GM19463 (cell line): ENCODE data around the gene PKMYT1.

ENCODE experiments used
- ATAC-seq: cut with Tn5 transposase; IDR thresholded peaks from one replicate; pipeline ENCODE4 v1.9.1; 2021; ENCODE audit warnings: mild to moderate bottlenecking, moderate library complexity; ENCODE audit not compliant: unreplicated experiment

Gene PKMYT1

DNA sequence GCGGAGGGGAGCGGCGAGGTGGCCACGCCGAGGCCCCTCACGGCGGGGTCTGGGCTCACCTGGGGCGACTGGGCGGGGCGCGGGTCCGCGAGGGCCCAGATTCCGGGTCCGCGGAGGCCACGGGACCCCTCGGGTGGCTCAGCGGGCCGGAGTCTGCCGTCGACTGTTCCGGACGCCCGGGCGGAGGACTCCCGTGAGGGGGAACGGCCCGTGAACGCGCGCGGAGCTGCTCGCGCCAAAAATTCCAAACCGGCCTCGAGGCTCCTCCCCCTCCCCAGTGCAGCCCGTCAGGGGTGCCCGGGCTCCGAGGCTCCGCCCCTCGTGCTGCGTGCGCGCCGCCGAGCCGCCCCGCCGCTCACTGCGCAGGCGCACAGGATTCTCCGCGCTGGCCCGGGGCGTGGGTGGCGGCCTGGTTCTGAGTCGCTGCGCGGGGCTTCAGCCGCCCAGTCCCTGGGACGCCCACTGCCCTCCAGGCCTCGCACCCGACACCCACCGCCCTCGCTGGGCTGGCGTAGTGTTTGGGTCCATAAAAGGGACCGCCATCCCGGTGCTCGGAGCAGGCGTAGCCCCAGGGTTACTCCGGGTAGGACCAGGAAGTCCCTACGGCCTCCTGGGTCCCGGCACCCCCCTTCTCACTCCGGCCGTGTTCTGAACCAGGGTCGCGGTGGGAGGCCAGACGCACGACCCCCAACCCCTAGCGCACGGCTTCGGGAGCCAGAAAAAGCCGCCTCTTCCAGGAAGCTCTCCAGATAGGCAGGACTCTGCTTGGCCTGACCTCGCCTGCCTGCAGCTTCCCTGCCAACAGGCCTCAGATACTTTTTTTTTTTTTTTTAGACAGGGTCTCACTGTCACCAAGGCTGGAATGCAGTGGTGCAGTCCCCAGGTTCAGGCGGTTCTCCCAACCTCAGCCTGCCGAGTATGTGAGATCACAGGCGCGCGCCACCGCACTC is at the start of gene PKMYT1:
Gene PKMYT1 (minus strand): TSS at position 220 of the 950 bp plus-strand sequence. CDS start 789 bp downstream, outside the sequence.
- ATAC-seq = peak; percentile 72

DNA sequence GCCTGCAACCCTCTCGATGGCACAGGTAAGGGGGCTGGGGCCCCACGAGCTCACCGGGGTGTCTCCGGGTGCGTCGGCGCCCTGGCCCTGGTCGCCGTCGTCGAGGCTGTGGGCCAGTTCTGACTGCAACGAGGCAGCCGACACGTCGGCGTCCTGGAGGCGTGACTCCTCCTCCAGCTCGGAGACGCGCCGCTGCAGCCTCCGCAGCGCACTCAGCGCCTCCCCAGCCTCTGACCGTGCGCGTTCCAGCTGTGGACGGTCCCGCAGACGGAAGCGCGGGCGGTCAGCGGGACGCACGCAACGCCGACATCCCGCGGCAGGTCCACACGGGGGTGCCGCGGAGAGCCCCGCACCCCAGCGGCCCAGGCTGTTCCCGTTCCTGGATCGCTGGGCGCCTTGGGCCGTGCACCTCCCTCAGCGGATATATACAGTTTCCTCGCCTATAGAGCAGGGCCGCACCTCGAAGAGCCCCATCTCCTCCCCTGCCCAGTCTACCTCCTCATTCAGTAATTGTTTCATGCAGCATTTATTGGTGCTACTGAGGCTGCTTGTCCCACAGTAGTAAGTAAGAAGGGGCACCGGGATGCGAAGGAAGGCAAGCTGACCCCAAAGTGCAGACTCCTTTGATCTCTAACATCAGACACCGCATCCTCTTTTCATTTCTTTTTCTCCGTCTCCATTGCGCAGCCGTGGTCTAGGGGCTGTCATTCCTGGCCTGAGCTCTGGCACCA is 49.4 kb upstream of the PKMYT1 start:
- no peak for ATAC-seq

DNA sequence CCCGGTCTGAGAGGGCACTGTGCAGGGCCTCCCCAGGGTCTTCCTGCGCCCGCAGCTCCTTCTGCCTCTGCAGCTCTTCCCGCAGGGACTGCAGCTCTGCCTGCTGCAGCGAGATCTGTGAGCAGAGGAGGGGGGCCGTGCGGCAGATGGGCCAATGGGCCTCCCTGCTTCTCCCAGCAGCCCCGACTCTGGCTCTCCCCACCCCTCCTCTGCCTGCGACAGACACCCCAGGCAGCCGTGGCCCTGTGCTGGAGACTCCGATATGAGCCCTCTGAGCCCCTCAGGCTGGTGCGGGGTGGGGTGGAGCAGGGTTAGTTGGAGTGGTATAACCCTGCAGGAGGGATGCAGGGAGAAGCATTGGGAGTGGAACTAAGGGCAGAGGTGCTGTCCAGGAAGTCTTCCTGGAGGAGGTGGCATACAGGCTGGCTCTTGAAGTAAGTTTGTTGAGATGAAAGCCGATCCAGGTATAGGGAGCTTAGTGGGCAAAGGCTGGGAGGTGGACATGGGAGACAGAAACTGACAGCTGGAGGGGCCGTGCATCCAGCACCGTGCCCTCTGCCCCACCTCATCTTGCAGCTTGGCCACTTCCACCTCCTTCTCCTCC is 48.6 kb upstream of the PKMYT1 start:
- ATAC-seq = no peak

DNA sequence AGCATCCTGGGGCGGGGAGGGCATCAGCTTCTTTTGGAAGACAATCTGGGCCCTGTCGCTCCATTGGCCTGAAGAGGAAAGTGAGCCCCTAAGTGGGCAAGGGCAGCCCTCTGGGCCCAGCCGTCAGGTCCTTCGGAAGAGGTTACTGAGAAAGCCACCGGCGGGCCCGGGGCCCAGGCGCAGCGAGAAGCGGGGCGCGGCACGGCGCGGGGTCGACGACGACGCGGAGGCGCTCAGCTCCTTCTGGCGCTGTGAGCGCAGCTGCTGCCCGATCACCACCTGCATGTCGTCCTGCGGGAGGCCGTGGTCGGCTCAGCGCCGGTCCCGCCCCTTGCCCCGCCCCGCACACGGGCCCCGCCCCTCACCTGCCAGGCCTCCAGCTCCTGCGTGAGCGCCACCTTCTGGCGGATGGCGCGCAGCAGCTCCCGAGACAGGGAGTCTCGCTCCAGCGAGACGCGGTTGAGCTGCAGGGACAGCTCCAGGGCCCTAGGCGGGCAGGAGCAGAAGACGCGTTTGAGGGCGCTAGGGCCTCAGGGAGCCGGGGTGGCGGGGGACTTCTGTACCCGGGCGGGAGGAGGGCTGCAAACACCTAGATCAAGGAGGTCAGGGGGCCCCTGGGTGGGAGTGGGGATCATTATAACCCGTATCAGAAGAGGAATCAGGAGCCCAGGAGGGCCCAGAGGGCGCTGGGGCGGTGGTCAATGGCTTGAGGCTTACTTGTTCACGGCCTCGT is 47.9 kb upstream of the PKMYT1 start:
- ATAC-seq = no peak

DNA sequence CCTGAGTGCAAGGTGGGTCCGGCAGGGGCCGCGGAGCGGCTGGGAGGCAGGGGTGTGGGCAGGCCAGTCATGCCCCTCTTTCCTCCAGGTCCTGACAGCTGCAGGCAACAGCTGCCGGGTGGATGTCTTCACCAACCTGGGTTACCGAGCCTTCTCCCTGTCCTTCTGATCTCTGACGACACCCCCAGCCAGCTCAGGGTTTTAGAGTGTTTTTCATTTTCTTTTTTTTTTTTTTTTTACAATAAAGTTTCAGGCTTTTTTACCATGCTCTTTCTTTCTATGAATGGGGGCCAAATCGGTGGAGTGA is 47.2 kb upstream of the PKMYT1 start:
- no peak for ATAC-seq

DNA sequence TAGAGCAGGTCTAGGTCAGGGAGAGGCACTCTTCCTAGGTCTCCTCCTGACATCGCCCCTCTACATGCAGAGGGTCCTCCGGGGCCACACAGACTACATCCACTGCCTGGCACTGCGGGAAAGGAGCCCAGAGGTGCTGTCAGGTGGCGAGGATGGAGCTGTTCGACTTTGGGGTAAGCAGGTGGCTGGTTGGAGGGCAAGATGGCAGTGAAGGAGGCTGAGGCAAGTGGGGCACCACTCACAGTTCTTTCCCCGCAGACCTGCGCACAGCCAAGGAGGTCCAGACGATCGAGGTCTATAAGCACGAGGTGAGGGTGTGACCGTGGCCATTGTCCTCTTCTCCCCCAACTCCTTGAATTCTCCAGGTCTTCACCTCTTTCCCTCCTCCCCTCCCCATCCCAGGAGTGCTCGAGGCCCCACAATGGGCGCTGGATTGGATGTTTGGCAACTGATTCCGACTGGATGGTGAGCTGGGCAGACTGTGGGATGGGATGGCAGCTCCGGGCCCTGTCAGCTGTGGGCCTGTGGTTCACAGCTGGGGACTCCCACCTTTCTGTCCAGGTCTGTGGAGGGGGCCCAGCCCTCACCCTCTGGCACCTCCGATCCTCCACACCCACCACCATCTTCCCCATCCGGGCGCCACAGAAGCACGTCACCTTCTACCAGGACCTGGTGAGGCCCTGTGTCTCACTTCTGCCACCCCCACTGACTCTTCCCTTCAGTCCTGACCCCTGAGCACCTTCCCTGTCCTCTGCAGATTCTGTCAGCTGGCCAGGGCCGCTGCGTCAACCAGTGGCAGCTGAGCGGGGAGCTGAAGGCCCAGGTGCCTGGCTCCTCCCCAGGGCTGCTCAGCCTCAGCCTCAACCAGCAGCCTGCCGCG is 46.6 kb upstream of the PKMYT1 start:
- no peak for ATAC-seq

DNA sequence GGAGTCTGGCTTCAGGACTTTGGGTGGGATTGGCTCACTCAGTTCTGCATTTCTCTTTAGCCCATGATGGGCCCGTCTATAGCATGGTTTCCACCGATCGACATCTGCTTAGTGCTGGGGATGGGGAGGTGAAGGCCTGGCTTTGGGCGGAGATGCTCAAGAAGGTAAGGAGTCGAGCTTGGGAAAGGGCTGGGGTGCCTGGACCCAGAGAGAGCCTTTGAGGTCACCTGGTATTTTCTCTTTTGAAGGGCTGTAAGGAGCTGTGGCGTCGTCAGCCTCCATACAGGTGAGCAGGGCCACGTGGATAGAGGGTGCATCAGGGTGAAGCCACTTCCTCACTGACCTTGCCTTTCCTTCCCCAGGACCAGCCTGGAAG is 45.7 kb upstream of the PKMYT1 start:
- ATAC-seq = no peak

DNA sequence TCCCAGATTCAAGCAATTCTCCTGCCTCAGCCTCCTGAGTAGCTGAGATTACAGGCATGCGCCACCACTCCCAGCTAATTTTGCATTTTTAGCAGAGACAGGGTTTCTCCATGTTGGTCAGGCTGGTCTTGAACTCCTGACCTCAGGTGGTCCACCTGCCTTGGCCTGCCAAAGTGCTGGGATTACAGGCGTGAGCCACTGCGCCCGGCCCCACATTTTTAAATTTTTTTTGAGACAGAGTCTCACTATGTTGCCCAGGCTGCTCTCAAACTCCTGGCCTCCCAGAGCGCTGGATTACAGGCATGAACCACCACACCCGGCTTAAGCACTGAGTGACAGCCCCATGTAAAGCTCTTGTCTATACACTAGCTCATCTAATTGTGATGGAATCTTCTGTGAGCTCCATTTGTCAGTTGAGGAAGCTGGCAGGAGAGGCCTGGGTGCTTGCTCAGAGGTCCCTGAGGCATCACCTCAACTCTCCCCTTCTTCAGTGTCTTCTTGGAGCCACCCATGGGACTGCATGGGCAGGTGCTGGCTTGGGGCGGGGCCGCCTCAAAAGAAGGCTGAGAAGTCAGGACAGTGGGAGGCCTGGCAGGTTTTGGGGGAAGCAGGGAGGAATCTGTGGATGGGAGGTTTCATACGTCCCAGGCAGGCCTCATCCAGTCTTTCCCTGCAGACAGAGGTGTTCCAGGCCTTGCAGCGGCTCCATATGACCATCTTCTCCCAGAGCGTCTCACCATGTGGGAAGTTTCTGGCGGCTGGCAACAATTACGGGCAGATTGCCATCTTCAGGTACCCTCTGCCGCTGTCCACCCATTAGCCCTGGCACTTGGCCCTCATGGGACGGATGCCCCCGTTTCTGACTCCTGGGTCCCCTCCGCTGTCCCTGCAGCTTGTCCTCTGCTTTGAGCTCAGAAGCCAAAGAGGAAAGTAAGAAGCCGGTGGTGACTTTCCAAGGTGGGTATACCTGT is 45.1 kb upstream of the PKMYT1 start:
- no peak for ATAC-seq

DNA sequence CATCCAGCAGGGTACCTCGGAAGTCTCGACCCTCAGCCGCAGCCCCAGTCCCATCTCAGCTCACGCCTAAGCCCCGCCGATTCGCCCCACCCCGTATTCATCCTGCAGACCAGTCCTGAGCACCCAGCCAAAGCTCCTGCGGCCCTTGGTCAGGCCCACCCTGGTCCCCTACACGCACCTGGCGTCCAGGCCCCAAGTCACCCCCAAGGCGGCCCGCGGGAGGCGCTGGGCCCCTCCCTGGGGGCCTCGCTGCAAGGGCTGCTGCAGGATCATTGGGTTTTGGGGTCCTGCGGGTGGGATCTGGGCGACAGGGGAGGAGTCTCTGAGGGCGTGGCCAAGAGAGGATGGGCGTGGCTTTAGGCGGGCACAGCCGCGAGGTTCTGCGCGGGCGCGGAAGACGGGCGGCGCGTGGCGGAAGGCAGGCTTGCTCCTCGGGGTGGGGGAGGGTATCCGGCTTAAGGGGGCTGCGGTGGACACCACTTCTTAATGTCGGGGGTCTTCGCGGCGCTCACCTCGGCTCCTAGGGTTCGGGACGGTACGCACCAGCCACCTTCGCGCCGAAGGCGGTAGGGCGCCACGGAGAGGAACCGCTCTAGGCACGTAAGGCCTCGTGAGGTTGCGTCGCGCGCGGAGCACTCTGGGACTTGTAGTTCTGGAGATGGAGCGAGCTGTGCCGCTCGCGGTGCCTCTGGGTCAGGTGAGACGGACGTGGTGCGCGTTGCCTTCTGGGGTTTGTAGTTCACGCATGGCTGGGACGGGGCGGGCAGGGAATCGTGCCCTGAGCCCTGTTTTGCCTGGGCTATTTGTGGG is 43.6 kb upstream of the PKMYT1 start, which contains the start of the genes HCFC1R1 and THOC6:
Gene HCFC1R1 (minus strand): TSS at position 274 of the 810 bp plus-strand sequence. CDS start 1 bp downstream, at position 273.
Gene THOC6 (plus strand): TSS at position 367 of the 810 bp plus-strand sequence. CDS start 292 bp downstream, at position 659.
- ATAC-seq = peak; percentile 74

DNA sequence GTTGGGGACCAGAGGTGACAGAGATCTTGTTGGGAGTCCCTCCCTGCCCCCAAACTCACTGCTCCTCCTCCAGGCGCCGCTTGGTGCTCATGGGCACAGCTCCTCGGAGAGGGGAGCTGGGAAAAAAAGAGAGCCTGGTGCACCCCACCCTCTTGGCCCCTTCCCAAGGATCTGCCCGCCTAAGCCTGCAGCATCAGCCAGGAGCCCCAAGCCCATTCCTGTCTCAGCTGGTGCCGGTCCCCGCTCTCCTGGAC is 43.1 kb upstream of the PKMYT1 start:
- no peak for ATAC-seq

DNA sequence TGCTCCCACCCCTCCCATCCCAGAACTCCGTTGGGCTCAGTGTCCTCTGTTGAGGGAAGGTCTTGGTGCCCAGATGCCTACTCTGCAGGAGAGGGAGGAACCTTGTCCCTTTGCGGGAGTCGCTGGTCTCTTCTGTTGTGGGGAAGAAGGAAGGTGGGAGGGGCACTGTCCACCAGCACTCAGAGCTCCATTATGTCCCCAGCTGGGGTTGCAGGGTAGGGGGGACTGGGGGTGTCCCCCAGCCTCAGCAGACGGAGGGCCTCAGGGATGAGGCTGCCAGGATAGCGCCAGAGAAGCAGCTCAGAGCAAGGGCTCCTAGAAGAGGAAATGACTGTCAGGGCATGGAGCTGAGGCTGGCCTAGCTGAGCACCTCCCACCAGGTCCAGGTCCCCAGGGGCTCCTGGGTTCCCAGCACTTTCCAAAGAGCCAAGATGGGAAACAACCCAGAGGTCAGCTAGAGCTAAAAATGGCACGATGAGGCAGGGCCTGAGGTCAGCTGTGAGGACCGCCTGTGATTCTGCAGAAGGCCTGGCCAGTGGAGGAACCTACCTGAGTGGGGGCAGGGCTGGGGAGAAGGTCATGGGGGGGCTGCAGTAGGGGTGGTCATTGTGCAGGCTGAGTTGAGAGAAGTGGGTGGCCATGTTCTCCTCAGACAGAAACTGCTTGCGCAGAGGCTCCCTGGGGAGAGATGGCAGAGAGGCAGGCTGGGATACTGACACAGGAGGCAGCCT is 42.6 kb upstream of the PKMYT1 start:
- ATAC-seq = no peak

DNA sequence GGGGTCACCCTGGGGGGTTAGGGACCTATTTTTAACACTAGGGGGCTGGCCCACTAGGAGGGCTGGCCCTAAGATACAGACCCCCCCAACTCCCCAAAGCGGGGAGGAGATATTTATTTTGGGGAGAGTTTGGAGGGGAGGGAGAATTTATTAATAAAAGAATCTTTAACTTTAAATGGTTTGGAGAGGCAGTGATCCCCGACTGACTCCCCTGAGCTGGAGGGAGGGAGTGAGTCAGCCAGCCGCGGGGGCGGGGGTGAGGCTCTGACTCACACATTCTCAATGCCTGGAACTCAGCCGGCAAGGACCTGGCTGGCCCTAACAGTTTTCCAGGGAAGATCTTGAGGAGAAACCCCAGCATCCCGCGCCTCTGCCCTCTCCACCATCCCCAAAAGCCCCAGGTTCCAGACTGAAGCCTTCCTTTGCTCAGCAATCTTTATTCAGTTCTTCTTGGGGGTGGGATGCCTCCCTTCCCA is 42.0 kb upstream of the PKMYT1 start:
- ATAC-seq = no peak

DNA sequence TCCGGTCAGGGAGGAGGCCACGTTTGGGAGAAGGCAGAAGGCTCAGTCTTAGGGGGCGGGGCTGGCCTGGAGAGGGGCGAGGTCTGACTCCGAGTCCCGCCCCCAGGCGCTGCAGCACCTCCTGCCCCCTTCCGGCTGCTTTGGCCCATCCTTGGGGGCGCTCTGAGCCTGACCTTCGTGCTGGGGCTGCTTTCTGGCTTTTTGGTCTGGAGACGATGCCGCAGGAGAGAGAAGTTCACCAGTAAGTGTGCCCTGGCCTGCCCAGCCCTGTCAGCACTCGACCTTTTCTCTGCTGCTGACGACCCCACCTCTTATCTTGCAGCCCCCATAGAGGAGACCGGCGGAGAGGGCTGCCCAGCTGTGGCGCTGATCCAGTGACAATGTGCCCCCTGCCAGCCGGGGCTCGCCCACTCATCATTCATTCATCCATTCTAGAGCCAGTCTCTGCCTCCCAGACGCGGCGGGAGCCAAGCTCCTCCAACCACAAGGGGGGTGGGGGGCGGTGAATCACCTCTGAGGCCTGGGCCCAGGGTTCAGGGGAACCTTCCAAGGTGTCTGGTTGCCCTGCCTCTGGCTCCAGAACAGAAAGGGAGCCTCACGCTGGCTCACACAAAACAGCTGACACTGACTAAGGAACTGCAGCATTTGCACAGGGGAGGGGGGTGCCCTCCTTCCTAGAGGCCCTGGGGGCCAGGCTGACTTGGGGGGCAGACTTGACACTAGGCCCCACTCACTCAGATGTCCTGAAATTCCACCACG is 41.4 kb upstream of the PKMYT1 start:
- ATAC-seq = no peak

DNA sequence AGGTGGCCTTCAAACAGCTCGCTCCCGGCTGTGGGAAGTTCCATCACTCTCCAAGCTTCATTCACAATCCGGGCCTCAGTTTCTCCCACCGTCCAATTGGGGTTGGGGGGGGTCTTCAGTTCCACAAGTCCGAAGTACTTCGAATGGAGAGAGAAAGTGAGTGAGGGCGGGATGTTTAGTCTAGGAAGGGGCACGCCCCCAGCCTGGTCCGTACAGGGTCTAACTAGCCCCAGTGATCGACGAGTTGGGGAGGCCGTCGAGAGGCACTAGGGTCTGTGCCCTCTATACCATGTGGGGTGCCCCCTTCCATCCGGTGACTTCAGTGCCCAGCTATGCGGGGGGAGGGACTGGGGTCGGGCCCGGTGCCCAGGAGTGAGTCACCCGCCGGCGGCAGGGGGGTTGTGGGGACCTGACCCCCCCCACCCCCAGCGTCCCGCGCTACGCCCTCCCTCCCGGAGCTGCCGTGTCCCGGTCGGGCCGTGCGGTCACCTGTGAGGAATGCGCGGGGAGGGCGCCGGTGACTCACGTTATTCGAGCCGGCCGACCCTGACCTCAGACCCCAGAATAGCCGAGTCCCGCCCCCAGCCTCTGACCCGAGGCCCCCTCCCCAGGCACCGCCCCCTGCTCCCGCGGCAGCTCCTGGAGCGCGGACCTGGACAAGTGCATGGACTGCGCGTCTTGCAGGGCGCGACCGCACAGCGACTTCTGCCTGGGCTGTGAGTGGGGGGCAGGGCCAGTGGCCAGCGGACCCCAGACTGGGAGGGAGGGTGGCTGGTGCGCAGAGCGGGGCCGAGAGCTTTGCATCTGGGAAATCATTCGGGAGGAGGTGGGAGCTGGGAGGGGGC is 40.6 kb upstream of the PKMYT1 start:
- ATAC-seq = no peak

DNA sequence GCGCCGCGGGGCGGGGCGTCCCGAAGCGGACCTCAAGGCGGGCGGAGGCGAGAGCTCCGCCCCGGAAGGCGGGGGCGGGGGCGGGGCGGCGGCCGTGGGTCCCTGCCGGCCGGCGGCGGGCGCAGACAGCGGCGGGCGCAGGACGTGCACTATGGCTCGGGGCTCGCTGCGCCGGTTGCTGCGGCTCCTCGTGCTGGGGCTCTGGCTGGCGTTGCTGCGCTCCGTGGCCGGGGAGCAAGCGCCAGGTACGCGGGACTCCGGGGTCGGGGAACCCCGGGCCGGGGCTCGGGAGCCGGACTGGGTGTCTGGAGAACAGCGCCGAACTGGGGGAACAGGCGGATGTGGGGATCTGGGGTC is 40.0 kb upstream of the PKMYT1 start, which contains the start of gene TNFRSF12A:
Gene TNFRSF12A (plus strand): TSS at position 122 of the 357 bp plus-strand sequence. CDS start 30 bp downstream, at position 152.
- ATAC-seq = no peak
